Skeletal muscle tissue (tissue), 4 donors: ENCODE results near the gene PLEKHM2. TPM values are rescaled to one million over a fixed set of nuclear protein-coding genes. Genes with fewer than 3 reads are reported as not detected.
"Not testable (repeated sequence)": the region's sequence is repeated elsewhere in the genome, so short reads cannot be mapped to it uniquely, and the experiment has no call there.

Source experiments
- H3K27ac ChIP-seq: one replicate; pipeline ENCODE4 v1.7.0; 2013; ENCODE audit warnings: mild to moderate bottlenecking, low read depth, low read length, inconsistent platforms
- H3K27me3 ChIP-seq, 3 donors: one replicate each; pipeline ENCODE4 v1.7.0; 2013; ENCODE audit warnings: low read length in 3 of 3; ENCODE audit not compliant: control insufficient read depth in 3 of 3, insufficient read depth in 3 of 3
- H3K36me3 ChIP-seq, 3 donors: one replicate each; pipeline ENCODE4 v1.7.0; 2013; ENCODE audit warnings: low read length in 3 of 3; ENCODE audit not compliant: control insufficient read depth in 3 of 3, insufficient read depth in 3 of 3
- H3K4me1 ChIP-seq, 3 donors: one replicate each; pipeline ENCODE4 v1.7.0; 2013; ENCODE audit warnings: low read length in 3 of 3, mild to moderate bottlenecking in 3 of 3; ENCODE audit not compliant: control insufficient read depth in 3 of 3, insufficient read depth in 3 of 3
- H3K4me3 ChIP-seq, 3 donors: one replicate each; pipeline ENCODE4 v1.7.0; 2013; ENCODE audit warnings: low read length in 3 of 3
- H3K9ac ChIP-seq, 3 donors: one replicate each; pipeline ENCODE4 v1.7.0; 2013; ENCODE audit warnings: low read length in 3 of 3, mild to moderate bottlenecking in 3 of 3, moderate library complexity in 2 of 3, low read depth in 1 of 3
- H3K9me3 ChIP-seq, 3 donors: one replicate each; pipeline ENCODE4 v1.7.0; 2013; ENCODE audit warnings: low read length in 3 of 3; ENCODE audit not compliant: control insufficient read depth in 3 of 3
- total RNA-seq: library from RNA; depleted of rRNA; stranded (reverse); fragments of >200 nt; gene quantifications from one replicate; pipeline ENCODE4 v1.2.3, GENCODE V29; 2014
- donor health status: Osteomylitis.

The PLEKHM2 gene, protein sequence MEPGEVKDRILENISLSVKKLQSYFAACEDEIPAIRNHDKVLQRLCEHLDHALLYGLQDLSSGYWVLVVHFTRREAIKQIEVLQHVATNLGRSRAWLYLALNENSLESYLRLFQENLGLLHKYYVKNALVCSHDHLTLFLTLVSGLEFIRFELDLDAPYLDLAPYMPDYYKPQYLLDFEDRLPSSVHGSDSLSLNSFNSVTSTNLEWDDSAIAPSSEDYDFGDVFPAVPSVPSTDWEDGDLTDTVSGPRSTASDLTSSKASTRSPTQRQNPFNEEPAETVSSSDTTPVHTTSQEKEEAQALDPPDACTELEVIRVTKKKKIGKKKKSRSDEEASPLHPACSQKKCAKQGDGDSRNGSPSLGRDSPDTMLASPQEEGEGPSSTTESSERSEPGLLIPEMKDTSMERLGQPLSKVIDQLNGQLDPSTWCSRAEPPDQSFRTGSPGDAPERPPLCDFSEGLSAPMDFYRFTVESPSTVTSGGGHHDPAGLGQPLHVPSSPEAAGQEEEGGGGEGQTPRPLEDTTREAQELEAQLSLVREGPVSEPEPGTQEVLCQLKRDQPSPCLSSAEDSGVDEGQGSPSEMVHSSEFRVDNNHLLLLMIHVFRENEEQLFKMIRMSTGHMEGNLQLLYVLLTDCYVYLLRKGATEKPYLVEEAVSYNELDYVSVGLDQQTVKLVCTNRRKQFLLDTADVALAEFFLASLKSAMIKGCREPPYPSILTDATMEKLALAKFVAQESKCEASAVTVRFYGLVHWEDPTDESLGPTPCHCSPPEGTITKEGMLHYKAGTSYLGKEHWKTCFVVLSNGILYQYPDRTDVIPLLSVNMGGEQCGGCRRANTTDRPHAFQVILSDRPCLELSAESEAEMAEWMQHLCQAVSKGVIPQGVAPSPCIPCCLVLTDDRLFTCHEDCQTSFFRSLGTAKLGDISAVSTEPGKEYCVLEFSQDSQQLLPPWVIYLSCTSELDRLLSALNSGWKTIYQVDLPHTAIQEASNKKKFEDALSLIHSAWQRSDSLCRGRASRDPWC
- 36.0 TPM for total RNA-seq

GRCh38 chr1:15684042-15684461, at the start of gene PLEKHM2:
Gene PLEKHM2 (plus strand): TSS chr1:15684320. CDS start chr1:15684559, 239 bp downstream.
- Histone ChIP-seq H3K9me3 (no peaks in the 10 kb centered on the region), H3K27ac (peak within 1 kb of the TSS; percentile 96), H3K27me3 (no peaks in the 10 kb centered on the region), H3K4me3 (peak within 1 kb of the TSS; percentile 85 to 87 (median 87)), H3K9ac (peak within 1 kb of the TSS; percentile 97 to 99 (median 97)), H3K36me3 (no peaks in the 10 kb centered on the region), H3K4me1 (peaks cover 23 to 44% (median 29%) of the 10 kb centered on the region in 3 donors)

- no peak overlapping the region for H3K4me3 ChIP-seq
- no peaks in the 10 kb centered on the region for H3K9me3 ChIP-seq
- peaks cover 0 to 18% (median 6%) of the 10 kb centered on the region in 3 donors for H3K4me1 ChIP-seq
- peak overlapping the region; percentile 13 for H3K27ac ChIP-seq
- no peak overlapping the region for H3K9ac ChIP-seq
- H3K27me3 ChIP-seq: no peaks in the 10 kb centered on the region
- H3K36me3 ChIP-seq: peaks cover 51 to 84% (median 80%) of the 10 kb centered on the region in 3 donors
Observed at GRCh38 chr1:15636436-15636835, 47.7 kb upstream of the PLEKHM2 start.

DNA sequence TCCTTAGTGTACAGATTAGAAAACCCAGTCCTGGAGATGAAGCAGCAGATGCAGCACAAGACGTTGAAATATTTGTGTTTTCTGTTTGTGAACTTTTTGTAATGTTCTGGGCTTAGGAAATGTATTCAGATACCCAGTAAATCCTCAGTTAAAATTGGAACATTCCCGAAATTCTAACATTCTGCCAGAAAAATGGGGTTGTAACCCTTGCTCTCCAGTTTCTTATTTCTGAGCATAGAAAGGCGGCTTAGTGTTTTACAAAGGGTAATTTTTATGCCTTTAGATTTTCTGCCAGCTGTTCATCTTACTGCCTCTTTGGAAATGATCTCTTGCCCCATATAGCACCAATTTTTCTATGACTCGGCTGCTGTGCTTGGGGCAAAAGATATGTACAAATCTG, 46.3 kb upstream of the PLEKHM2 start:
- H3K27me3 ChIP-seq: no peaks in the 10 kb centered on the region
- H3K36me3 ChIP-seq: peaks cover 48 to 78% (median 76%) of the 10 kb centered on the region in 3 donors
- peaks cover 0 to 18% (median 6%) of the 10 kb centered on the region in 3 donors for H3K4me1 ChIP-seq
- H3K27ac ChIP-seq: no peak overlapping the region
- H3K9me3 ChIP-seq: no peaks in the 10 kb centered on the region
- no peak overlapping the region for H3K9ac ChIP-seq
- no peak overlapping the region for H3K4me3 ChIP-seq

DNA sequence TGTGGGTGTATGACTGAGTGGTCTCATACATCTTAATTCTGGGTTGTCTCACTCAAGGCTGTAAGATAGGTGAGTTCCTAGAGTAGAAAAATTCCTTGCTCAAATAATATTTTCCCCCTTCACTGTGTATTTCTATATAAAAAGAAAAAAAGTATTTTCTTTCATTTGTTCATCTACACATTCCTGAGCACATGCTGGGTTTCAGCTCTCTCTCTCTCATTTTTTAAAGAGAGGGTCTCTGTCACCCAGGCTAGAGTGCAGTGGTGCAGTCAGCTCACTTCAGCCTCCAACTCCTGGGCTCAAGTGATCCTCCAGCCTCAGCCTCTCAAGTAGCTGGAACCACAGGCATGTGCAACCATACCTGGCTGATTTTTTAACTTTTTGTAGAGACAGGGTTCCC, 44.9 kb upstream of the PLEKHM2 start:
- no peaks in the 10 kb centered on the region for H3K9me3 ChIP-seq
- H3K36me3 ChIP-seq: peaks cover 39 to 77% (median 71%) of the 10 kb centered on the region in 3 donors
- no peaks in the 10 kb centered on the region for H3K27me3 ChIP-seq
- no peak overlapping the region for H3K9ac ChIP-seq
- H3K4me1 ChIP-seq: peaks cover 0 to 18% (median 6%) of the 10 kb centered on the region in 3 donors
- no peak overlapping the region for H3K4me3 ChIP-seq
- no peak overlapping the region for H3K27ac ChIP-seq

DNA sequence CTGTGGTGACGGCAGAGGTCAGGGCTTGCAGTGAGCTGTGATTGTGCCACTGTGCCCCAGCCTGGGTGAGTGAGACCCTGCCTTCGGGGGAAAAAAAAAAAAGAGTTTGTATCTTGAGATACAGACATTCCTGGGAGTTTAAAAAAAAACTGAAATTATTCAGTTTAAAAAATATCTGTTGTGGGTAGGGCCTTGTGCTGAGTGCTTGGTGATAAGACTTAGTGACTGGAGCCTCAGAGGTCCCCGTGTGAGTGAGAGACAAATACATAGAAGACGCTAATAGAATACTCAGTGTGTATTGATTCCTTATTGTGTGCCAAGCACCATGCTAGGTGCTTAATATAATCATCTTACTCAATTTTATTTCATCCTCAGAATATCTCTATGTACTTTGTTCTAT, 44.2 kb upstream of the PLEKHM2 start:
- no peak overlapping the region for H3K27ac ChIP-seq

GRCh38 chr1:15640667-15641066, 43.5 kb upstream of the PLEKHM2 start:
- H3K4me1 ChIP-seq: peaks cover 0 to 14% (median 4%) of the 10 kb centered on the region in 3 donors
- no peaks in the 10 kb centered on the region for H3K27me3 ChIP-seq
- H3K27ac ChIP-seq: no peak overlapping the region
- no peak overlapping the region for H3K9ac ChIP-seq
- H3K4me3 ChIP-seq: no peak overlapping the region
- peaks cover 30 to 69% (median 58%) of the 10 kb centered on the region in 3 donors for H3K36me3 ChIP-seq
- no peaks in the 10 kb centered on the region for H3K9me3 ChIP-seq

More for the DNA sequence above, 44.2 kb upstream of the PLEKHM2 start:
- peaks cover 0 to 18% (median 6%) of the 10 kb centered on the region in 3 donors for H3K4me1 ChIP-seq
- no peaks in the 10 kb centered on the region for H3K9me3 ChIP-seq
- H3K27me3 ChIP-seq: no peaks in the 10 kb centered on the region
- H3K4me3 ChIP-seq: no peak overlapping the region
- peaks cover 33 to 71% (median 65%) of the 10 kb centered on the region in 3 donors for H3K36me3 ChIP-seq
- no peak overlapping the region for H3K9ac ChIP-seq

- Histone ChIP-seq H3K9ac (no peak overlapping the region), H3K27ac (no peak overlapping the region), H3K36me3 (peaks cover 32 to 43% (median 35%) of the 10 kb centered on the region in 3 donors), H3K4me1 (no peaks in the 10 kb centered on the region), H3K27me3 (no peaks in the 10 kb centered on the region), H3K4me3 (no peak overlapping the region), H3K9me3 (no peaks in the 10 kb centered on the region)
Observed at GRCh38 chr1:15649937-15650336, 34.2 kb upstream of the PLEKHM2 start.

DNA sequence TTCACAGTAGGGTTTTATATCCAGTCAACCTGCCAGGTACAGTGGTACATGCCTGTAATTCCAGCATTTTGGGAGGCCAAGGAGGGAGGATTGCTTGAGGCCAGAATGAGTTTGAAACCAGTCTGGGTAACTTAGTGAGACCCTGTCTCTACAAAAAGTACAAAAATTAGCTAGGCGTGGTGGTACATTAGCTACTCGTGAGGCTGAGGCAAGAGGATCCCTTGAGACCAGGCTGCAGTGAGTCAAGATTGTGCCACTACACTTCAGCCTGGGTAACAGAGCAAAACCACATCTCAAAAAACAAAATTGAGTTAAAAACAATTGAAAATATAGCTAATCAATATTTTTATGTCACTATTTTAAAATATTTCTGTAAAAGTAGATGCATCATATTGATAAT, 33.7 kb upstream of the PLEKHM2 start:
- Histone ChIP-seq H3K9ac (no peak overlapping the region), H3K27ac (no peak overlapping the region), H3K4me1 (peaks cover 0 to 2% (median 0%) of the 10 kb centered on the region in 3 donors), H3K9me3 (no peaks in the 10 kb centered on the region), H3K36me3 (peaks cover 31 to 43% (median 35%) of the 10 kb centered on the region in 3 donors), H3K27me3 (no peaks in the 10 kb centered on the region), H3K4me3 (no peak overlapping the region)

DNA sequence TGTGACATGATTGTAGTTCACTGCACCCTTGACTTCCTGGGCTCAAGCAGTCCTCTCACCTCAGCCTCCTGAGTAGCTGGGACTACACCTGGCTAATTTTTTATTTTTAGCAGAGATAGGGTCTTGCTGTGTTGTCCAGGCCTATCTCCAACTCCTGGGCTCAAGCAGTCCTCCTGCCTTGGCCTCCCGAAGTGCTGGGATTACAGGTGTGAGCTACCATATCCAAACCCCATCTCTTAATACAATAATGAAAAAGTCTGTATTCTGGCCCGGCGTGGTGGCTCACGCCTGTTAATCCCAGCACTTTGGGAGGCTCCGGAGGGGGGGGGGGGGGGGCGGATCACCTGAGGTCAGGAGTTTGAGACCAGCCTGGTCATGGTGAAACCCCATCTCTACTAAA, 32.0 kb upstream of the PLEKHM2 start:
- not testable (repeated sequence) for H3K9ac ChIP-seq, H3K27ac ChIP-seq, H3K9me3 ChIP-seq, H3K27me3 ChIP-seq, H3K4me3 ChIP-seq
- H3K4me1 ChIP-seq: peaks cover 6 to 11% (median 7%) of the 10 kb centered on the region in 3 donors
- peaks cover 23 to 40% (median 36%) of the 10 kb centered on the region in 3 donors for H3K36me3 ChIP-seq
